ENCODE results near the gene ATG4A. TPM values are rescaled to one million over a fixed set of nuclear protein-coding genes. Genes with fewer than 3 reads are reported as not detected.

The ATG4A gene
- total and polyA plus RNA-seq, 9 of the 15 experiments (the other 6 are each of a cell fraction or from before 2014, with no cell fraction given), result 7.3 to 24.5 (median 16.6) TPM

GRCh38 chrX:108114541-108114940, 23.0 kb downstream of the ATG4A start:
- Histone ChIP-seq H3K79me2 (ENCODE audit: control insufficient read depth, insufficient read depth, low read length) (no peaks in the 10 kb centered on the region), H4K20me1 (replicated peaks; ENCODE audit: control insufficient read depth, insufficient read depth, low read length) (no peaks in the 10 kb centered on the region), H3K27me3 (ENCODE audit: control insufficient read depth in 2 of 2, insufficient read depth in 2 of 2, low read length in 2 of 2) (no peaks in the 10 kb centered on the region), H3K4me3 (no peak overlapping the region), H3K4me2 (ENCODE audit: insufficient read depth, low read length) (no peak overlapping the region), H3K9me3 (replicated peaks; ENCODE audit: control insufficient read depth, insufficient read depth, low read depth, low read length) (no peaks in the 10 kb centered on the region), H3K36me3 (ENCODE audit: control insufficient read depth, insufficient read depth, low read length) (no peaks in the 10 kb centered on the region), H3K27ac (ENCODE audit: extremely low read depth, low read depth, low read length) (no peak overlapping the region), H3K4me1 (replicated peaks in 1 of 2; ENCODE audit: control insufficient read depth in 2 of 2, insufficient read depth in 2 of 2, low read length in 2 of 2) (no peaks in the 10 kb centered on the region), H3K9me1 (ENCODE audit: control insufficient read depth, insufficient read depth, low read length) (no peaks in the 10 kb centered on the region), H2AFZ (ENCODE audit: low read depth, low read length) (no peak overlapping the region), H3K9ac (ENCODE audit: insufficient read depth in 1 of 2, low read depth in 2 of 2, low read length in 2 of 2) (no peak overlapping the region)
- intact Hi-C loops (cut with micrococcal nuclease) (no loop called here), in situ Hi-C loops (cut with MboI) (no loop called here)
- no peak for DNase-seq (ENCODE audit: extremely low read depth in 1 of 4, low spot score in 3 of 4)
- BruUV-seq (replicated peaks), result no TSS peak
- POLR2A ChIA-PET, result no interaction called here
- FAIRE-seq, result no peak
- no peak for TF ChIP-seq GABPA (tag; conservative IDR thresholded peaks at IDR 0.05; ENCODE audit: low read depth)
- TF ChIP-seq CEBPB (tag; IDR thresholded peaks at IDR 0.05), result no peak
- TF ChIP-seq XRCC5 (IDR thresholded peaks at IDR 0.05; ENCODE audit: low read depth, low read length), result no peak
- TF ChIP-seq ZNF347 (CRISPR knock-in tag; IDR thresholded peaks at IDR 0.05; ENCODE audit: low read depth), result no peak
- TF ChIP-seq THAP7 (CRISPR knock-in tag; IDR thresholded peaks at IDR 0.05), result no peak
- TF ChIP-seq KAT8 (IDR thresholded peaks at IDR 0.05; ENCODE audit: low read depth), result no peak
- CTCF ChIA-PET (ENCODE audit: low intra/inter-chr PET ratio), result no interaction called here
- no peak for ATAC-seq

- intact Hi-C loops (cut with micrococcal nuclease), result no loop called here
- Histone ChIP-seq H3K9me1 (ENCODE audit: control insufficient read depth, insufficient read depth, low read length) (no peaks in the 10 kb centered on the region), H3K9me3 (replicated peaks; ENCODE audit: control insufficient read depth, insufficient read depth, low read depth, low read length) (no peaks in the 10 kb centered on the region), H3K36me3 (ENCODE audit: control insufficient read depth, insufficient read depth, low read length) (no peaks in the 10 kb centered on the region), H3K79me2 (ENCODE audit: control insufficient read depth, insufficient read depth, low read length) (no peaks in the 10 kb centered on the region), H3K27ac (ENCODE audit: extremely low read depth, low read depth, low read length) (no peak overlapping the region), H3K27me3 (ENCODE audit: control insufficient read depth in 2 of 2, insufficient read depth in 2 of 2, low read length in 2 of 2) (no peaks in the 10 kb centered on the region), H4K20me1 (replicated peaks; ENCODE audit: control insufficient read depth, insufficient read depth, low read length) (no peaks in the 10 kb centered on the region), H3K4me1 (replicated peaks in 1 of 2; ENCODE audit: control insufficient read depth in 2 of 2, insufficient read depth in 2 of 2, low read length in 2 of 2) (no peaks in the 10 kb centered on the region; a peak in 1 of 5 replicates), H3K9ac (ENCODE audit: insufficient read depth in 1 of 2, low read depth in 2 of 2, low read length in 2 of 2) (no peak overlapping the region), H2AFZ (ENCODE audit: low read depth, low read length) (no peak overlapping the region), H3K4me2 (ENCODE audit: insufficient read depth, low read length) (no peak overlapping the region), H3K4me3 (no peak overlapping the region)
- BruUV-seq (replicated peaks), result no TSS peak
- TF ChIP-seq NFRKB (IDR thresholded peaks at IDR 0.05; ENCODE audit: low read depth) (no peak), ZNF507 (tag; conservative IDR thresholded peaks at IDR 0.05) (no peak)
- ATAC-seq (no peak), FAIRE-seq (no peak), DNase-seq (ENCODE audit: extremely low read depth in 1 of 4, low spot score in 3 of 4) (no peak)
- 32% methylated on average over 3 of the region's 3 CpGs for WGBS (ENCODE audit: insufficient coverage, low coverage, missing lambda C conversion rate)
- CTCF ChIA-PET (ENCODE audit: low intra/inter-chr PET ratio), result no interaction called here
- in situ Hi-C loops (cut with MboI), result no loop called here
- POLR2A ChIA-PET, result interaction anchor here (0.5 to 1.3 kb wide), 2 partner anchors 13 to 40 kb away, joined by 3 read pairs; no protein-coding TSS in a partner anchor
Observed at GRCh38 chrX:108117988-108118387, 26.4 kb downstream of the ATG4A start.

All from K562 (cell line).